MCF 10A (cell line): ENCODE measurements around the gene TDRD12. TPM values are rescaled to one million over a fixed set of nuclear protein-coding genes. Genes with fewer than 3 reads are reported as not detected.

Source experiments
- BruUV-seq: library from RNA; stranded (reverse); fragments of 400-500 nt; replicated peaks from 2 replicates; lab custom pipeline; 2021; lab: Mats Ljungman, UMichigan
- CTCF ChIA-PET: fragments of 300-600 bp; sonication (Branson Sonifier 250); formaldehyde crosslinking; extraction: SDS; loops from one replicate; lab custom pipeline; 2021; ENCODE audit warnings: antibody characterized with exemption, inconsistent platforms; lab: Yijun Ruan, JAX
- POLR2A ChIA-PET: fragments of 300-600, 350-650 bp; sonication (Branson Sonifier 250); formaldehyde crosslinking; extraction: SDS; loops from one replicate; lab custom pipeline; 2020; ENCODE audit warnings: antibody characterized with exemption, inconsistent platforms; lab: Yijun Ruan, JAX
- DNase-seq: peaks from one replicate; pipeline ENCODE4 v3.0.0-alpha.2; 2018; ENCODE audit not compliant: unreplicated experiment
- H3K27ac Mint-ChIP-seq: one replicate; pipeline ENCODE4 v1.8.0; 2022; ENCODE audit warnings: mild to moderate bottlenecking, low read depth, mixed read lengths; ENCODE audit not compliant: unreplicated experiment
- H3K27me3 Mint-ChIP-seq: one replicate; pipeline ENCODE4 v1.8.0; 2022; ENCODE audit warnings: mixed read lengths; ENCODE audit not compliant: insufficient read depth, unreplicated experiment
- H3K36me3 Mint-ChIP-seq: one replicate; pipeline ENCODE4 v1.8.0; 2022; ENCODE audit warnings: mild to moderate bottlenecking, moderate library complexity, mixed read lengths; ENCODE audit not compliant: insufficient read depth, unreplicated experiment
- H3K4me1 Mint-ChIP-seq: one replicate; pipeline ENCODE4 v1.8.0; 2022; ENCODE audit warnings: mixed read lengths; ENCODE audit not compliant: insufficient read depth, unreplicated experiment
- H3K4me3 Mint-ChIP-seq: one replicate; pipeline ENCODE4 v1.8.0; 2022; ENCODE audit warnings: mild to moderate bottlenecking, moderate library complexity, mixed read lengths; ENCODE audit not compliant: unreplicated experiment
- H3K9me3 Mint-ChIP-seq: one replicate; pipeline ENCODE4 v1.8.0; 2022; ENCODE audit warnings: mixed read lengths; ENCODE audit not compliant: unreplicated experiment
- CTCF ChIP-seq: fragments of 200-600 bp; IDR thresholded peaks from one replicate; pipeline ENCODE4 v1.8.0; 2022; ENCODE audit warnings: antibody characterized with exemption, mild to moderate bottlenecking; ENCODE audit not compliant: unreplicated experiment
- intact Hi-C: fragments of 100-400 bp; cut with micrococcal nuclease; formaldehyde crosslinking; loops from 2 replicates; pipeline ENCODE4 v1.14.1; 2022
- total RNA-seq: library from RNA; stranded (reverse); gene quantifications from 2 replicates; pipeline ENCODE4 v1.2.3, GENCODE V29; 2022

Gene TDRD12
- total RNA-seq, 1 experiment from 2014 or later: 0.14 TPM

GRCh38 chr19:32687681-32688080, 31.9 kb upstream of the TDRD12 start:
- CTCF ChIA-PET: no interaction called here

GRCh38 chr19:32688311-32688710, 31.3 kb upstream of the TDRD12 start:
- no peaks in the 10 kb centered on the region for H3K27me3 Mint-ChIP-seq
- no peak overlapping the region for H3K4me3 Mint-ChIP-seq
- no TSS peak for BruUV-seq
- peaks cover 11% of the 10 kb centered on the region for H3K4me1 Mint-ChIP-seq
- no peaks in the 10 kb centered on the region for H3K9me3 Mint-ChIP-seq
- DNase-seq: no peak
- CTCF ChIA-PET: interaction anchor here (0.9 kb wide), 1 partner anchor 46 kb away, joined by 3 read pairs; no protein-coding TSS in a partner anchor
- POLR2A ChIA-PET: interaction anchor here (0.6 kb wide), 1 partner anchor 15 kb away, joined by 3 read pairs; no protein-coding TSS in a partner anchor
- TF ChIP-seq CTCF: no peak
- intact Hi-C loops: no loop called here
- H3K36me3 Mint-ChIP-seq: peaks cover 6% of the 10 kb centered on the region
- no peak overlapping the region for H3K27ac Mint-ChIP-seq

More at GRCh38 chr19:32687681-32688080, 31.9 kb upstream of the TDRD12 start:
- Mint-ChIP-seq H3K9me3 (no peaks in the 10 kb centered on the region), H3K27me3 (no peaks in the 10 kb centered on the region), H3K4me1 (peaks cover 11% of the 10 kb centered on the region), H3K36me3 (peaks cover under 1% of the 10 kb centered on the region), H3K27ac (no peak overlapping the region), H3K4me3 (no peak overlapping the region)
- no TSS peak for BruUV-seq
- POLR2A ChIA-PET: no interaction called here
- no peak for TF ChIP-seq CTCF
- intact Hi-C loops: no loop called here
- no peak for DNase-seq

GRCh38 chr19:32691291-32691951, 28.1 kb upstream of the TDRD12 start, which contains the start of gene NUDT19:
NUDT19 (plus strand) TSS chr19:32691821; CDS start chr19:32691961, 140 bp downstream.
- Mint-ChIP-seq H3K36me3 (peaks cover 17% of the 10 kb centered on the region), H3K4me1 (peaks cover 37% of the 10 kb centered on the region), H3K27me3 (no peaks in the 10 kb centered on the region), H3K4me3 (peak within 1 kb of the TSS; percentile 79), H3K9me3 (no peaks in the 10 kb centered on the region), H3K27ac (peak within 1 kb of the TSS; percentile 96)
- DNase-seq: peak; percentile 92
- ChIA-PET POLR2A (interaction anchor here (0.6 to 2.2 kb wide), 15 partner anchors 9 to 493 kb away, joined by 3 to 24 read pairs (median 3); partner anchors contain the start of genes ANKRD27, CEP89, DPY19L3 and FAAP24), CTCF (interaction anchor here (0.5 to 1.3 kb wide), 4 partner anchors 10 to 379 kb away, joined by 3 to 5 read pairs (median 4); no protein-coding TSS in a partner anchor)
- intact Hi-C loops: loop anchor here (2.0 kb wide), 2 partner anchors 17 to 281 kb away; partner anchors contain the start of genes ANKRD27, FAAP24 and RGS9BP
- BruUV-seq: TSS peak; percentile 10
- no peak for TF ChIP-seq CTCF
